IMR-90 (cell line): ENCODE data around the gene RERE. TPM values are rescaled to one million over a fixed set of nuclear protein-coding genes. Genes with fewer than 3 reads are reported as not detected.

Source experiments
- ATAC-seq: fragments of 200-7000 bp; cut with Tn5 transposase; 2 replicates; pipeline ENCODE4 v1.9.1; 2020; ENCODE audit warnings: low read depth, mild to moderate bottlenecking, moderate library complexity
- BruUV-seq: library from RNA; stranded (reverse); fragments of 400-500 nt; replicated peaks from 2 replicates; lab custom pipeline; 2021; lab: Mats Ljungman, UMichigan
- CTCF ChIA-PET: fragments of 300-600 bp; formaldehyde crosslinking; extraction: SDS; loops from one replicate; lab custom pipeline; 2021; ENCODE audit warnings: antibody characterized with exemption; lab: Yijun Ruan, JAX
- POLR2A ChIA-PET: fragments of 300-600 bp; sonication (Branson Sonifier 250); formaldehyde crosslinking; loops from one replicate; lab custom pipeline; 2022; ENCODE audit warnings: antibody characterized with exemption; ENCODE audit not compliant: unreplicated experiment; lab: Charles Lee
- DNase-seq: peaks from one replicate; pipeline ENCODE4 v3.0.0; 2013
- H2AFZ ChIP-seq: replicated peaks from 2 replicates; pipeline ENCODE3; 2013; ENCODE audit warnings: low read length, mild to moderate bottlenecking; ENCODE audit not compliant: poor library complexity
- H2AK5ac ChIP-seq: 2 replicates; pipeline ENCODE4 v1.6.1; 2013; ENCODE audit warnings: low read depth, low read length, inconsistent platforms
- H2AK9ac ChIP-seq: replicated peaks from 2 replicates; pipeline ENCODE3; 2013; ENCODE audit warnings: mild to moderate bottlenecking, low read depth, low read length, moderate library complexity; ENCODE audit not compliant: poor library complexity
- H2BK120ac ChIP-seq: 2 replicates; pipeline ENCODE4 v1.6.1; 2013; ENCODE audit warnings: low read depth, low read length, inconsistent platforms
- H2BK15ac ChIP-seq: 3 replicates; pipeline ENCODE4 v1.6.1; 2013; ENCODE audit warnings: low read depth, low read length, inconsistent platforms
- H2BK20ac ChIP-seq: 2 replicates; pipeline ENCODE4 v1.6.1; 2013; ENCODE audit warnings: low read depth, mild to moderate bottlenecking, inconsistent platforms, low read length, moderate library complexity
- H2BK5ac ChIP-seq: 2 replicates; pipeline ENCODE4 v1.6.1; 2013; ENCODE audit warnings: mild to moderate bottlenecking, low read depth, low read length, inconsistent platforms; ENCODE audit not compliant: poor library complexity, severe bottlenecking
- H3K14ac ChIP-seq: replicated peaks from 2 replicates; pipeline ENCODE4 v1.6.1; 2013; ENCODE audit warnings: low read depth, low read length, inconsistent platforms
- H3K18ac ChIP-seq: 2 replicates; pipeline ENCODE4 v1.6.1; 2013; ENCODE audit warnings: low read depth, low read length, control low read depth
- H3K23ac ChIP-seq: 2 replicates; pipeline ENCODE4 v1.6.1; 2013; ENCODE audit warnings: low read depth, low read length, inconsistent platforms
- H3K27ac ChIP-seq: 2 replicates; pipeline ENCODE4 v1.5.1; 2013; ENCODE audit warnings: mild to moderate bottlenecking, control low read depth, low read length; ENCODE audit not compliant: insufficient read depth
- H3K27me3 ChIP-seq: 2 replicates; pipeline ENCODE4 v1.6.1; 2013; ENCODE audit warnings: low read length; ENCODE audit not compliant: control insufficient read depth, insufficient read depth
- H3K36me3 ChIP-seq: 2 replicates; pipeline ENCODE4 v1.6.1; 2013; ENCODE audit warnings: low read length, mixed read lengths; ENCODE audit not compliant: control insufficient read depth, insufficient read depth
- H3K4ac ChIP-seq: 2 replicates; pipeline ENCODE4 v1.6.1; 2013; ENCODE audit warnings: low read depth, low read length, inconsistent platforms
- H3K4me1 ChIP-seq: 2 replicates; pipeline ENCODE4 v1.6.1; 2013; ENCODE audit warnings: low read length, mixed read lengths; ENCODE audit not compliant: control insufficient read depth, insufficient read depth
- H3K4me2 ChIP-seq: 2 replicates; pipeline ENCODE4 v1.6.1; 2013; ENCODE audit warnings: low read depth, mild to moderate bottlenecking, control low read depth, low read length, moderate library complexity
- H3K4me3 ChIP-seq: 2 replicates; pipeline ENCODE4 v1.5.1; 2013; ENCODE audit warnings: low read depth, mild to moderate bottlenecking, control low read depth, low read length, moderate library complexity; ENCODE audit not compliant: insufficient read depth
- H3K56ac ChIP-seq: 2 replicates; pipeline ENCODE4 v1.6.1; 2013; ENCODE audit warnings: low read length, inconsistent platforms; ENCODE audit not compliant: insufficient read depth; ENCODE audit errors: extremely low read depth
- H3K79me1 ChIP-seq, 2 experiments: 2 replicates each; pipeline ENCODE4 v1.6.1; 2013; ENCODE audit warnings: low read length in 2 of 2, inconsistent platforms in 1 of 2, low read depth in 1 of 2
- H3K9ac ChIP-seq: 2 replicates; pipeline ENCODE4 v1.6.1; 2013; ENCODE audit warnings: low read depth, low read length, control low read depth
- H3K9me1 ChIP-seq: 2 replicates; pipeline ENCODE4 v1.6.1; 2013; ENCODE audit warnings: low read length, inconsistent platforms; ENCODE audit not compliant: insufficient read depth
- H3K9me3 ChIP-seq: 2 replicates; pipeline ENCODE4 v1.6.1; 2013; ENCODE audit warnings: low read length; ENCODE audit not compliant: control insufficient read depth, insufficient read depth
- H4K20me1 ChIP-seq: 2 replicates; pipeline ENCODE4 v1.6.1; 2013; ENCODE audit warnings: low read length, inconsistent platforms; ENCODE audit not compliant: insufficient read depth
- H4K5ac ChIP-seq: 2 replicates; pipeline ENCODE4 v1.6.1; 2013; ENCODE audit warnings: mild to moderate bottlenecking, low read depth, low read length, control low read depth
- H4K8ac ChIP-seq, 2 experiments: 2 replicates each; pipeline ENCODE4 v1.6.1; 2013; ENCODE audit warnings: low read depth in 2 of 2, low read length in 2 of 2, control low read depth in 1 of 2, inconsistent platforms in 1 of 2
- H4K91ac ChIP-seq: 2 replicates; pipeline ENCODE4 v1.6.1; 2013; ENCODE audit warnings: low read depth, low read length, inconsistent platforms; ENCODE audit not compliant: insufficient read depth
- BHLHE40 ChIP-seq: fragments of 150-350 bp; IDR thresholded peaks from 2 replicates; pipeline ENCODE4 v1.6.1; 2016; ENCODE audit warnings: mild to moderate bottlenecking, low read depth, low read length
- CEBPB ChIP-seq: IDR thresholded peaks from 2 replicates; pipeline ENCODE4 v1.6.1; 2012; ENCODE audit warnings: low read depth, low read length, improper control_type of control experiment
- CHD1 ChIP-seq: IDR thresholded peaks from 2 replicates; pipeline ENCODE4 v1.6.1; 2012; ENCODE audit warnings: low read depth, low read length, improper control_type of control experiment
- MAFK ChIP-seq: IDR thresholded peaks from 2 replicates; pipeline ENCODE4 v1.6.1; 2012; ENCODE audit warnings: low read depth, low read length, improper control_type of control experiment
- MAZ ChIP-seq: IDR thresholded peaks from 2 replicates; pipeline ENCODE4 v1.6.1; 2012; ENCODE audit warnings: low read depth, mild to moderate bottlenecking, low read length, improper control_type of control experiment, moderate library complexity, borderline replicate concordance
- MXI1 ChIP-seq: IDR thresholded peaks from 2 replicates; pipeline ENCODE4 v1.6.1; 2012; ENCODE audit warnings: low read depth, mild to moderate bottlenecking, low read length, moderate library complexity, borderline replicate concordance
- NFE2L2 ChIP-seq: fragments of 150-350 bp; IDR thresholded peaks from 2 replicates; pipeline ENCODE4 v1.6.1; 2016; ENCODE audit warnings: low read depth, mild to moderate bottlenecking, low read length
- POLR2A ChIP-seq: IDR thresholded peaks from 2 replicates; pipeline ENCODE4 v1.6.1; 2012; ENCODE audit warnings: mild to moderate bottlenecking, low read depth, low read length
- RAD21 ChIP-seq: IDR thresholded peaks from 2 replicates; pipeline ENCODE4 v1.6.1; 2012; ENCODE audit warnings: low read length, improper control_type of control experiment
- RCOR1 ChIP-seq: IDR thresholded peaks from 2 replicates; pipeline ENCODE4 v1.6.1; 2012; ENCODE audit warnings: mild to moderate bottlenecking, low read length, improper control_type of control experiment; ENCODE audit not compliant: insufficient replicate concordance
- RFX5 ChIP-seq: IDR thresholded peaks from 2 replicates; pipeline ENCODE4 v1.8.0; 2012; ENCODE audit warnings: low read depth, mild to moderate bottlenecking, low read length, moderate library complexity
- SMC3 ChIP-seq: fragments of 150-350 bp; IDR thresholded peaks from 2 replicates; pipeline ENCODE4 v1.6.1; 2016; ENCODE audit warnings: low read depth, mild to moderate bottlenecking, antibody characterized with exemption, low read length, moderate library complexity
- WGBS, 2 experiments: methylation state at CpG; one replicate each; pipeline versions ENCODE4 v1.1.5 to v1.1.7; 2013; ENCODE audit warnings: missing lambda C conversion rate in 2 of 2; ENCODE audit not compliant: insufficient read length in 1 of 2; ENCODE audit errors: extremely low coverage in 2 of 2; 5-methylcytosine and 5-hydroxymethylcytosine counted together
- dilution Hi-C: fragments of 300-500 bp; cut with HindIII; formaldehyde crosslinking; loops from one replicate; pipeline ENCODE4 v1.14.3; 2018; ENCODE audit warnings: low sequenced_read_pairs; ENCODE audit not compliant: unreplicated experiment
- in situ Hi-C: fragments of 300-500 bp; cut with MboI; formaldehyde crosslinking; loops from 3 replicates; pipeline ENCODE4 v1.14.3; 2019; ENCODE audit warnings: low sequenced_read_pairs, inconsistent platforms, mixed read lengths
- intact Hi-C: fragments of 100-400 bp; cut with micrococcal nuclease; formaldehyde crosslinking; loops from 2 replicates; pipeline ENCODE4 v1.10.0; 2022
- polyA plus RNA-seq, 3 experiments: library from polyadenylated mRNA; depleted of rRNA; stranded (reverse); fragments of >200 nt; gene quantifications; 2 replicates each; pipeline ENCODE4 v1.2.3, GENCODE V29; 2012; ENCODE audit warnings: low replicate concordance in 1 of 3
- total RNA-seq: library from RNA; depleted of rRNA; stranded (reverse); fragments of >200 nt; gene quantifications from 2 replicates; pipeline ENCODE4 v1.2.3, GENCODE V29; 2012
- TF ChIP-seq, protein P1 (sequence below): conservative IDR thresholded peaks from 2 replicates; pipeline ENCODE4 v1.5.1; 2012; ENCODE audit warnings: mild to moderate bottlenecking, low read depth, low read length, improper control_type of control experiment
- TF ChIP-seq, protein P2 (sequence below): fragments of 150-350 bp; IDR thresholded peaks from 2 replicates; pipeline ENCODE4 v1.6.1; 2016; ENCODE audit warnings: low read depth, mild to moderate bottlenecking, low read length, moderate library complexity, borderline replicate concordance

RERE gene
- total and polyA plus RNA-seq, 2 of the 4 experiments (the other 2 are of a cell fraction), result 11.5 to 25.1 TPM

DNA sequence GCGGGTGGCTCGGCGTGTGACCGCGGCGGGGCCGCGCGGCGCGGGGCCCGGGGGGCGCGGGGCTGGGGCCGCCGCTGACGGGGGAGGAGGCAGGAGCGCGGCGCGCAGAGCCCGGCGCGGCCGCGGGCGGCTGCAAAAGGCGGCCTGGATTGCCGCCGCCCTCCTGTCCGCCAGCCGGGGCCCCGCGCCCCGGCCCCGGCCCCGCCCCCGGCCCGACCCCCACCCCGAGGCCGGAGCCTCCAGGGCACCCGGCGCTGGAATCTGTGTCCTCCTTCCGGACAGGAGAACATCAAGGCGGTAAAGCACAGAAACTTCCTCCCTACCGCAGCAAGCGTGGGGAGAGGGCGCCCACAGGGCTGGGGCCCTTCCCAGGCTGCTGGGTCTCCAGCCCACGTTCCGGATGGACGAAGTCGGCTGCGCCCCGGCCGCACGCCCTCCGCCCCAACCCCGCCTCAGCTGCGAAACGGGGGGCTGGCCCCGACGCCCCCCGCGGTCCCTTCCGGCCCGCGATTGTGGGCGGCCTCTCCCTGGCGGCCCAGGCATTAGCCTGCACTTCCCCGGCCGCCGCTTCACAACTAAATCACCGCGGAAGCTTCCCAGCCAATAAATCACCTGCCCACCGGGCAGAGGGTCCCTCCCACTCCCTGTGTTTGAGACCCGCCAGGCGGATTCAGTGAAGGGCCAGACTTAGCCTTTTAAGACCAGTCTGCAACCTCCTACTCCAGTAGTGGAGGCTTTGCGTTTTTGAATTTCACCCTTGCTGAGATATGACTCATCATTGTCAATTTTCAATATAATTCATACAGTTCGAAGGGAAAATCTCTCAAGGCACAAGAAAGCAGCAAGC is 393.5 kb downstream of the RERE start:
- Histone ChIP-seq H2AK5ac (peak overlapping the region; percentile 75), H4K8ac (peak overlapping the region; percentile 32 to 85), H4K5ac (peak overlapping the region; percentile 42), H3K4ac (peak overlapping the region; percentile 95), H3K56ac (peak overlapping the region; percentile 35; the same call in 1 of the 2 replicates), H2BK20ac (peak overlapping the region; percentile 26; the same call in 1 of the 2 replicates), H2AK9ac (peak overlapping the region; percentile 74), H3K9me3 (no peaks in the 10 kb centered on the region), H3K4me3 (peak overlapping the region; percentile 73), H2BK5ac (peak overlapping the region; percentile 93), H3K4me2 (peak overlapping the region; percentile 80), H3K23ac (peak overlapping the region; percentile 13), H3K9ac (peak overlapping the region; percentile 100), H2BK15ac (peak overlapping the region; percentile 77; the same call in 2 of the 3 replicates), H3K79me1 (peaks cover 18 to 71% of the 10 kb centered on the region in 2 experiments; a peak in 3 of 4 replicates), H3K18ac (peak overlapping the region; percentile 84), H3K36me3 (peaks cover 11% of the 10 kb centered on the region), H3K27ac (peak overlapping the region; percentile 99), H4K91ac (peak overlapping the region; percentile 70), H3K9me1 (peaks cover 18% of the 10 kb centered on the region), H3K14ac (peak overlapping the region; percentile 62), H2BK120ac (peak overlapping the region; percentile 54), H4K20me1 (peaks cover 37% of the 10 kb centered on the region), H2AFZ (peak overlapping the region; percentile 78), H3K4me1 (peaks cover 15% of the 10 kb centered on the region), H3K27me3 (no peaks in the 10 kb centered on the region)
- ChIA-PET POLR2A (no interaction called here), CTCF (no interaction called here)
- WGBS, 2 experiments, result 0% methylated on average over 8 of the region's 79 CpGs; no CpG with 5 or more reads in 1 of the 2 experiments
- dilution Hi-C loops, result no loop called here
- DNase-seq, result peak; percentile 65
- in situ Hi-C loops, result no loop called here
- ATAC-seq, result peak; percentile 66
- intact Hi-C loops, result loop anchor here (2.0 to 5.0 kb wide), 5 partner anchors 39 to 447 kb away; no protein-coding TSS in a partner anchor
- BruUV-seq, result no TSS peak
- TF ChIP-seq, protein P1, sequence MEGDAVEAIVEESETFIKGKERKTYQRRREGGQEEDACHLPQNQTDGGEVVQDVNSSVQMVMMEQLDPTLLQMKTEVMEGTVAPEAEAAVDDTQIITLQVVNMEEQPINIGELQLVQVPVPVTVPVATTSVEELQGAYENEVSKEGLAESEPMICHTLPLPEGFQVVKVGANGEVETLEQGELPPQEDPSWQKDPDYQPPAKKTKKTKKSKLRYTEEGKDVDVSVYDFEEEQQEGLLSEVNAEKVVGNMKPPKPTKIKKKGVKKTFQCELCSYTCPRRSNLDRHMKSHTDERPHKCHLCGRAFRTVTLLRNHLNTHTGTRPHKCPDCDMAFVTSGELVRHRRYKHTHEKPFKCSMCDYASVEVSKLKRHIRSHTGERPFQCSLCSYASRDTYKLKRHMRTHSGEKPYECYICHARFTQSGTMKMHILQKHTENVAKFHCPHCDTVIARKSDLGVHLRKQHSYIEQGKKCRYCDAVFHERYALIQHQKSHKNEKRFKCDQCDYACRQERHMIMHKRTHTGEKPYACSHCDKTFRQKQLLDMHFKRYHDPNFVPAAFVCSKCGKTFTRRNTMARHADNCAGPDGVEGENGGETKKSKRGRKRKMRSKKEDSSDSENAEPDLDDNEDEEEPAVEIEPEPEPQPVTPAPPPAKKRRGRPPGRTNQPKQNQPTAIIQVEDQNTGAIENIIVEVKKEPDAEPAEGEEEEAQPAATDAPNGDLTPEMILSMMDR, result no peak
- TF ChIP-seq CEBPB (no peak), RAD21 (no peak; the same call in 1 of the 2 replicates), POLR2A (peak; percentile 56; the same call in 1 of the 2 replicates), RFX5 (no peak), MAZ (peak; percentile 12; the same call in 1 of the 2 replicates), MAFK (no peak), CHD1 (no peak), NFE2L2 (no peak), SMC3 (no peak), MXI1 (no peak), BHLHE40 (no peak), RCOR1 (no peak)
- TF ChIP-seq, protein P2, sequence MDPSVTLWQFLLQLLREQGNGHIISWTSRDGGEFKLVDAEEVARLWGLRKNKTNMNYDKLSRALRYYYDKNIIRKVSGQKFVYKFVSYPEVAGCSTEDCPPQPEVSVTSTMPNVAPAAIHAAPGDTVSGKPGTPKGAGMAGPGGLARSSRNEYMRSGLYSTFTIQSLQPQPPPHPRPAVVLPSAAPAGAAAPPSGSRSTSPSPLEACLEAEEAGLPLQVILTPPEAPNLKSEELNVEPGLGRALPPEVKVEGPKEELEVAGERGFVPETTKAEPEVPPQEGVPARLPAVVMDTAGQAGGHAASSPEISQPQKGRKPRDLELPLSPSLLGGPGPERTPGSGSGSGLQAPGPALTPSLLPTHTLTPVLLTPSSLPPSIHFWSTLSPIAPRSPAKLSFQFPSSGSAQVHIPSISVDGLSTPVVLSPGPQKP, result no peak
